Activated naive CD4-positive, alpha-beta T cell treated with anti-CD3 and anti-CD28 coated beads, Interleukin-2, amount 50 U/mL, for 16 hours (primary cell): ENCODE results near the gene CFAP74.

Source experiments
- DNase-seq: peaks from one replicate; pipeline ENCODE4 v3.0.0-alpha.2; 2020

Gene CFAP74

GRCh38 chr1:1914971-1915692, 88.5 kb downstream of the CFAP74 start, which contains the start of gene CALML6:
Gene CALML6 (plus strand): TSS chr1:1915260. CDS start chr1:1915281, 21 bp downstream.
- DNase-seq: no peak

- DNase-seq: no peak
Measured at GRCh38 chr1:1914101-1914970, 89.2 kb downstream of the CFAP74 start.

- no peak for DNase-seq
Measured at GRCh38 chr1:1911350-1912041, 92.1 kb downstream of the CFAP74 start.

- no peak for DNase-seq
Measured at GRCh38 chr1:1910651-1911331, 92.8 kb downstream of the CFAP74 start.

GRCh38 chr1:1910033-1910465, 93.5 kb downstream of the CFAP74 start:
- no peak for DNase-seq

GRCh38 chr1:1908506-1908791, 95.1 kb downstream of the CFAP74 start:
- DNase-seq: no peak

- no peak for DNase-seq
Measured at GRCh38 chr1:1907098-1907736, 96.4 kb downstream of the CFAP74 start.

- DNase-seq: peak; percentile 67
Measured at GRCh38 chr1:1906185-1907097, 97.1 kb downstream of the CFAP74 start.

GRCh38 chr1:1903224-1903623, 100.4 kb downstream of the CFAP74 start:
- DNase-seq: no peak

GRCh38 chr1:1901641-1902294, 101.8 kb downstream of the CFAP74 start:
- no peak for DNase-seq

- no peak for DNase-seq
Measured at GRCh38 chr1:1900883-1901640, 102.5 kb downstream of the CFAP74 start.

- no peak for DNase-seq
Measured at GRCh38 chr1:1899967-1900327, 103.6 kb downstream of the CFAP74 start.

GRCh38 chr1:1899266-1899966, 104.2 kb downstream of the CFAP74 start:
- DNase-seq: no peak

- DNase-seq: no peak
Measured at GRCh38 chr1:1898246-1898933, 105.2 kb downstream of the CFAP74 start.

GRCh38 chr1:1895456-1896336, 107.9 kb downstream of the CFAP74 start:
- no peak for DNase-seq

GRCh38 chr1:1895060-1895418, 108.5 kb downstream of the CFAP74 start:
- DNase-seq: no peak

- no peak for DNase-seq
Measured at GRCh38 chr1:1894354-1895059, 109.1 kb downstream of the CFAP74 start.
